Skeletal muscle satellite cell (primary cell): ENCODE measurements around the gene TMEM132D.
"Not testable (repeated sequence)": the region's sequence is repeated elsewhere in the genome, so short reads cannot be mapped to it uniquely, and the experiment has no call there.

Source experiments
- H3K27me3 ChIP-seq: 2 replicates; pipeline ENCODE4 v1.7.0; 2013; ENCODE audit warnings: low read length; ENCODE audit not compliant: control insufficient read depth, insufficient read depth
- H3K36me3 ChIP-seq: 2 replicates; pipeline ENCODE4 v1.7.0; 2013; ENCODE audit warnings: mild to moderate bottlenecking, control low read depth, low read length; ENCODE audit not compliant: insufficient read depth
- H3K4me1 ChIP-seq: 2 replicates; pipeline ENCODE4 v1.7.0; 2013; ENCODE audit warnings: low read length; ENCODE audit not compliant: control insufficient read depth, insufficient read depth
- H3K4me2 ChIP-seq: 2 replicates; pipeline ENCODE4 v1.7.0; 2013; ENCODE audit warnings: mild to moderate bottlenecking, low read length
- H3K4me3 ChIP-seq: 2 replicates; pipeline ENCODE4 v1.7.0; 2013; ENCODE audit warnings: low read length
- H3K9ac ChIP-seq: 2 replicates; pipeline ENCODE4 v1.7.0; 2013; ENCODE audit warnings: mild to moderate bottlenecking, low read depth, low read length, moderate library complexity
- H3K9me3 ChIP-seq: replicated peaks from 2 replicates; pipeline ENCODE4 v1.7.0; 2013; ENCODE audit warnings: mild to moderate bottlenecking, control low read depth, low read length

The TMEM132D gene

GRCh38 chr12:129068684-129069083 is 835.1 kb downstream of the TMEM132D start:
- Histone ChIP-seq H3K36me3 (no peaks in the 10 kb centered on the region), H3K9me3 (peaks cover 9% of the 10 kb centered on the region), H3K4me1 (no peaks in the 10 kb centered on the region), H3K4me3 (no peak overlapping the region), H3K4me2 (no peak overlapping the region), H3K9ac (no peak overlapping the region), H3K27me3 (no peaks in the 10 kb centered on the region)

- no peaks in the 10 kb centered on the region for H3K4me1 ChIP-seq
- H3K4me2 ChIP-seq, result no peak overlapping the region
- peaks cover 6% of the 10 kb centered on the region for H3K9me3 ChIP-seq
- no peak overlapping the region for H3K4me3 ChIP-seq
- H3K9ac ChIP-seq, result no peak overlapping the region
- H3K36me3 ChIP-seq, result no peaks in the 10 kb centered on the region
- no peaks in the 10 kb centered on the region for H3K27me3 ChIP-seq
Measured at GRCh38 chr12:129067491-129067890, 836.3 kb downstream of the TMEM132D start.

- Histone ChIP-seq H3K9ac (no peak overlapping the region), H3K4me2 (no peak overlapping the region), H3K9me3 (peaks cover 3% of the 10 kb centered on the region), H3K36me3 (no peaks in the 10 kb centered on the region), H3K4me1 (no peaks in the 10 kb centered on the region), H3K4me3 (no peak overlapping the region), H3K27me3 (no peaks in the 10 kb centered on the region)
Measured at GRCh38 chr12:129064209-129064855, 839.5 kb downstream of the TMEM132D start.

- H3K27me3 ChIP-seq, result no peaks in the 10 kb centered on the region
- no peaks in the 10 kb centered on the region for H3K36me3 ChIP-seq
- H3K9ac ChIP-seq, result no peak overlapping the region
- H3K4me1 ChIP-seq, result no peaks in the 10 kb centered on the region
- H3K4me2 ChIP-seq, result no peak overlapping the region
- H3K4me3 ChIP-seq, result no peak overlapping the region
- H3K9me3 ChIP-seq, result peaks cover 2% of the 10 kb centered on the region
Measured at GRCh38 chr12:129063600-129063999, 840.2 kb downstream of the TMEM132D start.

GRCh38 chr12:129053232-129053631 is 850.6 kb downstream of the TMEM132D start:
- Histone ChIP-seq H3K9ac (no peak overlapping the region), H3K9me3 (peaks cover 4% of the 10 kb centered on the region), H3K4me1 (no peaks in the 10 kb centered on the region), H3K4me3 (no peak overlapping the region), H3K27me3 (no peaks in the 10 kb centered on the region), H3K36me3 (no peaks in the 10 kb centered on the region), H3K4me2 (no peak overlapping the region)

GRCh38 chr12:129052373-129052772 is 851.5 kb downstream of the TMEM132D start:
- H3K36me3 ChIP-seq, result no peaks in the 10 kb centered on the region
- no peak overlapping the region for H3K9ac ChIP-seq
- H3K9me3 ChIP-seq, result peaks cover 4% of the 10 kb centered on the region
- no peaks in the 10 kb centered on the region for H3K27me3 ChIP-seq
- no peak overlapping the region for H3K4me2 ChIP-seq
- H3K4me1 ChIP-seq, result no peaks in the 10 kb centered on the region
- no peak overlapping the region for H3K4me3 ChIP-seq

GRCh38 chr12:129049917-129050316 is 853.9 kb downstream of the TMEM132D start:
- Histone ChIP-seq H3K4me2 (no peak overlapping the region), H3K9me3 (peaks cover 7% of the 10 kb centered on the region), H3K36me3 (no peaks in the 10 kb centered on the region), H3K4me3 (no peak overlapping the region), H3K27me3 (no peaks in the 10 kb centered on the region), H3K4me1 (no peaks in the 10 kb centered on the region), H3K9ac (no peak overlapping the region)

GRCh38 chr12:129043334-129043733 is 860.5 kb downstream of the TMEM132D start:
- H3K9me3 ChIP-seq, H3K36me3 ChIP-seq, H3K4me3 ChIP-seq, H3K4me2 ChIP-seq, H3K4me1 ChIP-seq, H3K27me3 ChIP-seq, H3K9ac ChIP-seq: not testable (repeated sequence)

- H3K4me3 ChIP-seq, result no peak overlapping the region
- no peaks in the 10 kb centered on the region for H3K4me1 ChIP-seq
- H3K27me3 ChIP-seq, result no peaks in the 10 kb centered on the region
- no peaks in the 10 kb centered on the region for H3K36me3 ChIP-seq
- H3K4me2 ChIP-seq, result no peak overlapping the region
- H3K9ac ChIP-seq, result no peak overlapping the region
- H3K9me3 ChIP-seq, result peaks cover 10% of the 10 kb centered on the region
Measured at GRCh38 chr12:129036135-129036534, 867.7 kb downstream of the TMEM132D start.

- Histone ChIP-seq H3K4me1 (no peaks in the 10 kb centered on the region), H3K4me3 (no peak overlapping the region), H3K9me3 (peaks cover 10% of the 10 kb centered on the region), H3K9ac (no peak overlapping the region), H3K36me3 (no peaks in the 10 kb centered on the region), H3K4me2 (no peak overlapping the region), H3K27me3 (no peaks in the 10 kb centered on the region)
Measured at GRCh38 chr12:129034558-129035289, 869.1 kb downstream of the TMEM132D start.

- H3K4me2 ChIP-seq, result no peak overlapping the region
- H3K4me1 ChIP-seq, result no peaks in the 10 kb centered on the region
- H3K27me3 ChIP-seq, result no peaks in the 10 kb centered on the region
- no peak overlapping the region for H3K4me3 ChIP-seq
- H3K36me3 ChIP-seq, result no peaks in the 10 kb centered on the region
- peaks cover 13% of the 10 kb centered on the region for H3K9me3 ChIP-seq
- H3K9ac ChIP-seq, result no peak overlapping the region
Measured at GRCh38 chr12:129028844-129029243, 875.0 kb downstream of the TMEM132D start.

- Histone ChIP-seq H3K9me3 (peaks cover 15% of the 10 kb centered on the region), H3K4me2 (no peak overlapping the region), H3K27me3 (no peaks in the 10 kb centered on the region), H3K9ac (no peak overlapping the region), H3K4me3 (no peak overlapping the region), H3K36me3 (no peaks in the 10 kb centered on the region), H3K4me1 (no peaks in the 10 kb centered on the region)
Measured at GRCh38 chr12:129025055-129025454, 878.8 kb downstream of the TMEM132D start.
